ENCODE results near the gene SPSB2.

DNA sequence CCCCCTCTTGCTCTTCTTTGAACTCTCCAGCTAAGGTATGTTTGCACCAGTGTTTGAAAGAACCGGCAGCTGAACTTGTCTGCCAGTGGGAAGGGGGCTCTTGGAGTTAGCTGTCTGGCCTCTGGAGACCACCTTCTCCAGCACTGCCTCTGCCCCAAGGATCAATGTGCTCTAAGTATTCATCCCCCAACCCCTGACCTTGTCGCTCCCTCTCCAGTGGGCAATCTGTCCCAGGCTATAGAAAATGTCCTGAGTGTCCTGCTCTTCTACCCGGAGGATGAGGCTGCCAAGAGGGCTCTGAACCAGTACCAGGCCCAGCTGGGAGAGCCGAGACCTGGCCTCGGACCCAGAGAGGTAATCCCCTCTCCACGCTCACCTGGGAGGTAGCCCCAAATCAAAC lies 42.1 kb downstream of the SPSB2 start:
- no peak for TF ChIP-seq POLR2A (IDR thresholded peaks at IDR 0.05)
- TF ChIP-seq, protein P1, sequence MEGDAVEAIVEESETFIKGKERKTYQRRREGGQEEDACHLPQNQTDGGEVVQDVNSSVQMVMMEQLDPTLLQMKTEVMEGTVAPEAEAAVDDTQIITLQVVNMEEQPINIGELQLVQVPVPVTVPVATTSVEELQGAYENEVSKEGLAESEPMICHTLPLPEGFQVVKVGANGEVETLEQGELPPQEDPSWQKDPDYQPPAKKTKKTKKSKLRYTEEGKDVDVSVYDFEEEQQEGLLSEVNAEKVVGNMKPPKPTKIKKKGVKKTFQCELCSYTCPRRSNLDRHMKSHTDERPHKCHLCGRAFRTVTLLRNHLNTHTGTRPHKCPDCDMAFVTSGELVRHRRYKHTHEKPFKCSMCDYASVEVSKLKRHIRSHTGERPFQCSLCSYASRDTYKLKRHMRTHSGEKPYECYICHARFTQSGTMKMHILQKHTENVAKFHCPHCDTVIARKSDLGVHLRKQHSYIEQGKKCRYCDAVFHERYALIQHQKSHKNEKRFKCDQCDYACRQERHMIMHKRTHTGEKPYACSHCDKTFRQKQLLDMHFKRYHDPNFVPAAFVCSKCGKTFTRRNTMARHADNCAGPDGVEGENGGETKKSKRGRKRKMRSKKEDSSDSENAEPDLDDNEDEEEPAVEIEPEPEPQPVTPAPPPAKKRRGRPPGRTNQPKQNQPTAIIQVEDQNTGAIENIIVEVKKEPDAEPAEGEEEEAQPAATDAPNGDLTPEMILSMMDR (IDR thresholded peaks at IDR 0.05): no peak

Data from heart left ventricle (tissue), 13 donors.